GM21447 (cell line): ENCODE results near the gene LRRC8A.
"Not testable (repeated sequence)": the region's sequence is repeated elsewhere in the genome, so short reads cannot be mapped to it uniquely, and the experiment has no call there.

Experiments
- ATAC-seq: cut with Tn5 transposase; IDR thresholded peaks from one replicate; pipeline ENCODE4 v1.9.1; 2021; ENCODE audit not compliant: unreplicated experiment

LRRC8A gene

GRCh38 chr9:128863647-128864046, 18.3 kb upstream of the LRRC8A start:
- ATAC-seq: peak; percentile 66

GRCh38 chr9:128870128-128870940, 11.6 kb upstream of the LRRC8A start:
- ATAC-seq: no peak

GRCh38 chr9:128870941-128871265, 11.0 kb upstream of the LRRC8A start:
- ATAC-seq: not testable (repeated sequence)

- ATAC-seq: no peak
Observed at GRCh38 chr9:128877852-128878251, 4.1 kb upstream of the LRRC8A start.

GRCh38 chr9:128882677-128883603, 1.0 kb downstream of the LRRC8A start:
- peak; percentile 4 for ATAC-seq

- ATAC-seq: no peak
Observed at GRCh38 chr9:128884164-128884563, 2.2 kb downstream of the LRRC8A start.

- ATAC-seq: no peak
Observed at GRCh38 chr9:128885376-128885775, 3.4 kb downstream of the LRRC8A start.

GRCh38 chr9:128885798-128886197, 3.9 kb downstream of the LRRC8A start:
- ATAC-seq: no peak

GRCh38 chr9:128886211-128886891, 4.4 kb downstream of the LRRC8A start:
- ATAC-seq: no peak

- ATAC-seq: no peak
Observed at GRCh38 chr9:128887049-128887448, 5.1 kb downstream of the LRRC8A start.

GRCh38 chr9:128887914-128888350, 6.0 kb downstream of the LRRC8A start:
- no peak for ATAC-seq

GRCh38 chr9:128891321-128892220, 9.6 kb downstream of the LRRC8A start:
- no peak for ATAC-seq

GRCh38 chr9:128892221-128892921, 10.4 kb downstream of the LRRC8A start:
- no peak for ATAC-seq

GRCh38 chr9:128893354-128893753, 11.4 kb downstream of the LRRC8A start:
- no peak for ATAC-seq

GRCh38 chr9:128894764-128895163, 12.8 kb downstream of the LRRC8A start:
- no peak for ATAC-seq

GRCh38 chr9:128895556-128895955, 13.6 kb downstream of the LRRC8A start:
- no peak for ATAC-seq

- no peak for ATAC-seq
Observed at GRCh38 chr9:128898382-128898781, 16.4 kb downstream of the LRRC8A start.

GRCh38 chr9:128898845-128899565, 17.1 kb downstream of the LRRC8A start:
- ATAC-seq: no peak
